HUDEP-2 (cell line): Measurements from ENCODE around the gene CRIP2.

Experiments
- DNase-seq, 76 experiments: peaks; one replicate each; lab custom pipeline; 2025; ENCODE audit not compliant: unreplicated experiment in 76 of 76; lab: John Stamatoyannopoulos, UW

CRIP2 gene

DNA sequence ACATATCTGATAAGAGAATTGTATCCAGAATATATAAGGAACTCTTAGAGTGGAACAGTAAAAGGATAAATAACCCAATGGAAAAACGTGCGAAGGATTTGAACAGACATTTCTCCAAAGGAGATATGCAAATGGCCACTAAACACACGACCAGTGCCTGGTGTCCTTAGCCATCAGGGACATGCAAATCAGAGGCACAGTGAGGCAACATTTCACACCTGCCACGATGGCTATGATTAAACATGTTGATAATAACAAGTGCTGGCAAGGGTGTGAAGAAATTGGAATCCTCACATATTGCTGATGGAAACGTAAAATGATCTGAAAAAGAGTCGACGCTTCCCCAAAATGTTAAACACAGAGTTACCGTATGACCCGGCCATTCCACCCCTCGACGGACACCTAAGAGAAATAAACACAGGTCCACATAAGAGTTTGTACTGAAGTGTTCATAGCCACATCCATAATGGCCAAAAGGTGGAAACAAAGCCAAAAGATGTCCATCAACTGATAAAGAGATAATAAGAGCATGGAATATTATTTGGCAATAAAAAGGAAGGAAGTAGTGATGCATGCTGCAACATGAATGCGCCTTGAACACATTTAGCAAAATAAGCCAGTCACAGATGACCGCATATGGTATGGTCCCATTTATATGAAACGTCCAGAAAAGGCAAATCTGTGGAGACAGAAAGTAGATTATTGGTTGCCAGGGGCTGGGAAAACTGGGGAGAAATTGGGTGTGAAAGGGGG lies 45.5 kb downstream of the CRIP2 start:
- no peak for DNase-seq

GRCh38 chr14:105525326-105525725 lies 50.7 kb downstream of the CRIP2 start:
- no peak for DNase-seq

GRCh38 chr14:105525861-105526775 lies 51.5 kb downstream of the CRIP2 start, which contains the start of gene TMEM121:
TSS of gene TMEM121 (plus strand) at chr14:105526583. CDS start at chr14:105528835, 2,252 bp downstream.
- peak in 1 of 76 experiments; percentile 7 for DNase-seq

- DNase-seq = no peak
Measured at GRCh38 chr14:105526776-105527380, 52.3 kb downstream of the CRIP2 start.

DNA sequence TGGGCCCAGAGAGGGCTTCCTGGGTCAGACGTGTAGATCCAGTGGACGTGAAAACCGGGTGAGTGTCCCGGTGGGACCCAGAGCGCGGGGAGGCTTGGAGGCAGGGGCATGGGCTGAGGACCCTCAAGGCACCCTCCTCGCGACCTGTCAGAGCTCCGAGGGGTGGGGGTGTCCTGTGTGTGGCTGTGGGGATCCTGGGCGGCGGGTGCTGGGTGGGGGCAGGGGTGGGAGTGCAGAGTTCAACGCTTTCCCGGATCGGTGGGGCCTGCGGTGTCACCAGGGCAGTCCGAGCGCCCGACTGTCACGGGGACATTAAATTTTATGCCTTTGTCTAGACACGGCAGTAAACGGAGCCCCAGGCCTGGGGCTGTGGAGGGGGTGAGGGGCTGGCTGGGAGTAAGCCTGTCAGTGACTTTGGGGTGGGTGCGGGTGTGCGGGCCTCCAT lies 52.8 kb downstream of the CRIP2 start:
- no peak for DNase-seq

GRCh38 chr14:105527826-105528585 lies 53.4 kb downstream of the CRIP2 start:
- DNase-seq = peak in 64 of 76 experiments; percentile 2 to 83 (median 58)

GRCh38 chr14:105528586-105529318 lies 54.1 kb downstream of the CRIP2 start:
- peak in 3 of 76 experiments; percentile 1 to 31 (median 23) for DNase-seq

DNA sequence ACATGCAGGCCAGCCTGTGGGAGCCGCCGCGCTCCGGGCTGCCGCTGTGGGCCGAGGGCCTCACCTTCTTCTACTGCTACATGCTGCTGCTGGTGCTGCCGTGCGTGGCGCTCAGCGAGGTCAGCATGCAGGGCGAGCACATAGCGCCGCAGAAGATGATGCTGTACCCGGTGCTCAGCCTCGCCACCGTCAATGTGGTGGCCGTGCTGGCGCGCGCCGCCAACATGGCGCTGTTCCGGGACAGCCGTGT lies 54.6 kb downstream of the CRIP2 start:
- DNase-seq = peak in 4 of 76 experiments; percentile 7 to 41 (median 28)
